Mammary epithelial cell (primary cell): Measurements from ENCODE around the gene HACD3.

Experiments used
- CTCF ChIP-seq, 2 donors: IDR thresholded peaks in 1 of 2; conservative IDR thresholded peaks in 1 of 2; 2 replicates each; pipeline ENCODE4 v1.5.1; 2011 to 2012; ENCODE audit warnings: inconsistent platforms in 2 of 2, low read length in 2 of 2, mild to moderate bottlenecking in 2 of 2, control low read depth in 1 of 2, low read depth in 1 of 2; ENCODE audit not compliant: insufficient read depth in 1 of 2; ENCODE audit errors: extremely low read depth in 1 of 2
- EZH2 ChIP-seq: IDR thresholded peaks from 2 replicates; pipeline ENCODE4 v1.6.1; 2012; ENCODE audit warnings: low read length, inconsistent platforms, borderline replicate concordance

- TF ChIP-seq EZH2, result no peak
- TF ChIP-seq CTCF (conservative IDR thresholded peaks at IDR 0.05 in 1 of 2, IDR thresholded peaks at IDR 0.05 in 1 of 2; ENCODE audit: extremely low read depth in 1 of 2, insufficient read depth in 1 of 2, low read depth in 1 of 2, low read length in 2 of 2), result no peak
These were observed 31.7 kb downstream of the HACD3 start for GRCh38 chr15:65561934-65562333.
